Raji (cell line): ENCODE data around the gene RILP.

Experiments used
- POLR2A ChIP-seq: IDR thresholded peaks from 2 replicates; pipeline ENCODE4 v1.6.1; 2011; ENCODE audit warnings: low read depth, low read length, control low read depth; ENCODE audit not compliant: insufficient read depth

The RILP gene

GRCh38 chr17:1649844-1650501, at the start of gene RILP:
Gene RILP, minus strand, starts transcription at chr17:1649866. Its CDS starts 62 bp downstream, at chr17:1649804.
- no peak for TF ChIP-seq POLR2A

- no peak for TF ChIP-seq POLR2A
These were observed 48.0 kb upstream of the RILP start for GRCh38 chr17:1697681-1698080.

- no peak for TF ChIP-seq POLR2A
These were observed 45.7 kb upstream of the RILP start for GRCh38 chr17:1695365-1695764.

GRCh38 chr17:1693339-1693738, 43.7 kb upstream of the RILP start:
- no peak for TF ChIP-seq POLR2A

GRCh38 chr17:1690544-1691221, 41.0 kb upstream of the RILP start:
- no peak for TF ChIP-seq POLR2A

GRCh38 chr17:1686086-1686485, 36.4 kb upstream of the RILP start:
- no peak for TF ChIP-seq POLR2A

- TF ChIP-seq POLR2A = peak; percentile 90
These were observed 34.9 kb upstream of the RILP start, which contains the start of gene PRPF8 for GRCh38 chr17:1684378-1685189. Gene PRPF8, minus strand, starts transcription at chr17:1684867. Its CDS starts 296 bp downstream, at chr17:1684571.

- TF ChIP-seq POLR2A = no peak
These were observed 33.8 kb upstream of the RILP start for GRCh38 chr17:1683459-1683858.

- TF ChIP-seq POLR2A = no peak
These were observed 26.7 kb upstream of the RILP start for GRCh38 chr17:1676401-1676800.

- no peak for TF ChIP-seq POLR2A
These were observed 23.5 kb upstream of the RILP start for GRCh38 chr17:1673041-1673785.

GRCh38 chr17:1661045-1661444, 11.4 kb upstream of the RILP start:
- TF ChIP-seq POLR2A = no peak

- TF ChIP-seq POLR2A = no peak
These were observed 8.4 kb upstream of the RILP start for GRCh38 chr17:1658100-1658499.

GRCh38 chr17:1653735-1654134, 4.1 kb upstream of the RILP start:
- TF ChIP-seq POLR2A = no peak

GRCh38 chr17:1651559-1651844, 1.8 kb upstream of the RILP start:
- no peak for TF ChIP-seq POLR2A
